ENCODE results near the gene ASB2.

The ASB2 gene

GRCh38 chr14:93977790-93978581, 1.6 kb upstream of the ASB2 start:
- DNase-seq = no peak

- DNase-seq = no peak
These were observed 801 bp upstream of the ASB2 start for GRCh38 chr14:93977171-93977570.

GRCh38 chr14:93975791-93976476, 436 bp downstream of the ASB2 start:
- no peak for DNase-seq

DNA sequence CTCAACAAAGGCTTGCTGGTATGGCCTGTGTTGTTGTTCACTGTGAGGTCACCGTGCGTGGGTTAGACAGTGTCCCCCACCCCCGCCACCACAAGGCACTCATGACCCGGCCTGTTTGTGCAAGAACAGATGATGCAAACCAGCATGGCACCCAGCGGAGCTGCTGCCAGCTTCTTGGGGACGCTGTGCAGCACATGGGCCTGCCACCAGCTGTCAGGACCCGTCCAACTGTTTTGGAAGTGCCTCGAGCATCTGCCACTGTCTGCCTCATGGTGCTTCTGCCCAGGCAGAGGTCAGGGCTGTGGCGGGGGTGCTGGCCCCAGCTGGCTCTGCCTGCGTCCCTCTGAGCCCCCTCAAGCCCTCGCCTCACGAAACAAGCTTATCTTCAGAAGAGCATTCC, 1.5 kb downstream of the ASB2 start:
- DNase-seq = no peak

- DNase-seq = no peak
These were observed 2.1 kb downstream of the ASB2 start for GRCh38 chr14:93974299-93974698.

GRCh38 chr14:93973607-93974006, 2.8 kb downstream of the ASB2 start:
- DNase-seq = no peak

GRCh38 chr14:93972618-93973205, 3.7 kb downstream of the ASB2 start:
- DNase-seq = no peak

DNA sequence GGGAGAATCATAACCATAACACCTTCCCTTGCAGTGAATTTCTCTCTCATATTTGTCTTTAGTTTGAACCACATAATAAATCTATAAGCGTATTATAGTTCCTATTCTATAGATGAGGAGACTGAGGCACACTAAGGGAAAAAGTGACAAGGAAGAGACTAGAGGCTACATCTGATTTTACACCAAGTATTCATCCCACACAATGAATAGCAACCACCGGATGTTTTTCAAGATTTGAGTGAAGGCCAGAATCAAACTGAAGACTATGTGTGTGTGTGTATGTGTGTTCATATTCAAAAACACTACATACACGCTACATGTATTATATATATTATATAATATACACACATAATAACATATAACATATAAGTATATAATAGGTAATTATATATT, 4.7 kb downstream of the ASB2 start:
- DNase-seq = no peak

DNA sequence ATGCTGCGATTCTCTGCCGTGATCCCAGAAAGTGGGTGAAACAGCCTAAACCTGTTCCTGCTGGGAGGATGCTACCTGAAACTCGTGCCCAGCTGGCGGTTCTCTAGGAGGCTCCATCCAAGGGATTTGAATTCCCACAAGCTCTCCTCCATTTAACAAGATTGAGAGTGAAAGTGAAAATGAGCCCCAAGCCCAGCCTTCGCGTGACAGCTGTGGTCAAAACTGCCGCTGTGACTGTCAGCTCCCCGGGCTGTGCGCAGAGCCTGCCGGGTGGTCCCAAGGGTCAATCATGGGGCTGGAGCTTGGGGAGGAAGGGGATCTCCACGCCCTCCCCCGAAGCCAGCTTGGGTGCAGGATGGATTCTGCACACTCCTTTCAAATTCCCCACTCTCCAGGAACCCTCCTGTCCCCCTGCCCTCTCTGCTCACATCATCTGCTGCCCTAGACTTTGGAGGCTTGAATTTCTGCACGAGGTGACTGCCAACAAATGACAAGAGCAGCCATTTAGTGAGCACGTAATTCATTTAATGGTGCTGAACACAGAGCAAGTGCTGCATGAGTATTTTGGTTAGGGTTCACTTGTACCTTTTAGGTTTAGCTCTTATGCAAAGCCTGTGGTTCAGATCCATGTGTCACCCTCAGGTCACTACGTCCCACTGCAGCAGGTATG, 5.3 kb downstream of the ASB2 start:
- no peak for DNase-seq

DNA sequence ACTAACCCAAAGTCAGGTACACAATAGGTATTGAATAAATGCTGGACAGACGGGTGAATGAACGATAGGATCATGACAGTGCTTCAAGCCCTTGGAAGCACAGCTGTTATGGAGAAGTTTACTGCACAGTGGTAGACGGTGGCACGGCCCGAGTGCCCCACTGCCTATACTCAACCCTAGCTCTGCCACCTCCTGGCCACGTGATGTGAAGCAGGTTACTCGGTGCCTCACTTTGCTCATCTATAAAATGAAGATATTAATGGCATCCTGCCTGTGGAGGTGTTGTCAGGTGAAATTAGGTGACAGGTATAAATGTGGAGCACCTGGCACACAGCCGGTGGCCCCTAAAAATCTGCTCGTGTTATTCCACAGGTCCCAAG, 5.8 kb downstream of the ASB2 start:
- peak; percentile 8 for DNase-seq

DNA sequence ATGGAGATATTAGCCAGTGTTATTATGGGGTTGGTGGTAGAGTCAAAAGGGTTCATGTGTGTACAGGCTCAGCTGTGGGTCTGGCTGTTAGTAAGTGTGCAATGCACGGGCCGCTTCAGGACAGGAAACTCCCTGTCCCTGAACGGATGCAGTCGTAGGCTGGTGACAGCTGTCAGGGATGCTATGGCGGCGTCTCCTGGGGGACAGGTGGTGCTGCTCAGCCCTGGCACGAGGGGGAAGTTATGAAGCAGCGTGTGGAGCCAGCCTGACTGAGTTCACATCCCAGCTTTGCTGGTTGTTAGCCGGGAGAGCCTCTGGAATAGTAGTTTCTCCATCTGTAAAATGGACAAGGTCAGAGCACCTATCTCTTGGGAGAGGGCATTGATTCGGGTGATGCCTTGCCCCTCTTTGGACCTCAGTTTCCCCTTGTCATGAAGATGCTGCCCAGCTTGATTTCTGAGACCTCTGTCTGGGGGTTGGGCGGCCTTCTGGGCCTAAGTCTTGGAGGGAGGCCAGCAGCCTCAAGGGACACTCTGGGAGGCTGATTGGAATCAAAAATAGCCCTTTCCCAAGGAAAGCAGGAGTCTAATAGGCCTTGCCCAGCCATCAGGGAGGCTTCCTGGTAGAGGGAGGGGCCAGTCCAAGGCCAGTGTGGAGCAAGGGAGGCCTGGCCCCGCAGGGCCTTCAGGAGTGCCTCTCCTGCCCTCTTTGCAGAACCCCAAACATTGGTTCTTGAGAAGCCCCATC, 7.1 kb downstream of the ASB2 start:
- no peak for DNase-seq

- no peak for DNase-seq
These were observed 8.6 kb downstream of the ASB2 start for GRCh38 chr14:93967637-93968250.

GRCh38 chr14:93965946-93966474, 10.4 kb downstream of the ASB2 start:
- DNase-seq = no peak

- DNase-seq = no peak
These were observed 11.0 kb downstream of the ASB2 start for GRCh38 chr14:93965287-93965821.

DNA sequence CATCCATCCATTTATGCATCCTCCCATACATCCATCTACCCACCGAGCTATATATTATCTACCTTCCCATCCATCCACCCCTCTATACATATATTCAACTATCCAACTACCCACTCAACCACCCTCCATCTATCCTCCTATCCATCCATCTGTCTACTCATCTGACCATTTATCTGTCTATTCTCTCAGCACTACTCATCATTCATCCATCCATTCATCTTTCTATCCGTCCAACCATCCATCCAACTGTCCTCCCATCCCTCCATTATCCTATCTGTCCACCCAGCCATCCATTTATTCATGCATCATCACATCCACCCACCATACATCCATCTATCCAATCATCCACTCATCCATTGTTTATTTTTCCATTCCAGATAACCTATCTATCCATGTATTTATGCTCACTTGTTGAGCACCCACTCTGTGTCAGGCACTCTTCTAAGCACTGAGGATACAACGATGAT, 11.5 kb downstream of the ASB2 start:
- no peak for DNase-seq

DNA sequence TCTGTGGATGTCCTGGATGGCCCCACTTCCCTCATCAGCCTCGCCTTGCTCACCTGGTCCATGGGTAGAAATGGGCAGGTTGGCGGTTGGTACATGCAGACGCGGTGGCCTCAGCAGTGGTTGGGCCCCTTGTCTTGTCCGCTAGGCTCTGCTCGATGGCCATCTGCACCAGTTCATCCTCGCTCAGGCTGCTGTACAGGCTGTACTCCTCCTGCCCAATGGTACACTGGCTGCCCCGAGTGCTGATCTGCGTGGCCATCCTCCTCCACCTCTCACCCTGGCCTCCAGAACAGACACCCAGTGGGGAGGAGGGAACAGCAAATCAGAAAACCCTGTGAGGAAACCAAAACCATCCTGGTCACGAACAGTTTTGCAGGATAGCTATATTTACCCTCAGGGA, 12.1 kb downstream of the ASB2 start:
- no peak for DNase-seq

- no peak for DNase-seq
These were observed 12.7 kb downstream of the ASB2 start for GRCh38 chr14:93963692-93964091.

DNA sequence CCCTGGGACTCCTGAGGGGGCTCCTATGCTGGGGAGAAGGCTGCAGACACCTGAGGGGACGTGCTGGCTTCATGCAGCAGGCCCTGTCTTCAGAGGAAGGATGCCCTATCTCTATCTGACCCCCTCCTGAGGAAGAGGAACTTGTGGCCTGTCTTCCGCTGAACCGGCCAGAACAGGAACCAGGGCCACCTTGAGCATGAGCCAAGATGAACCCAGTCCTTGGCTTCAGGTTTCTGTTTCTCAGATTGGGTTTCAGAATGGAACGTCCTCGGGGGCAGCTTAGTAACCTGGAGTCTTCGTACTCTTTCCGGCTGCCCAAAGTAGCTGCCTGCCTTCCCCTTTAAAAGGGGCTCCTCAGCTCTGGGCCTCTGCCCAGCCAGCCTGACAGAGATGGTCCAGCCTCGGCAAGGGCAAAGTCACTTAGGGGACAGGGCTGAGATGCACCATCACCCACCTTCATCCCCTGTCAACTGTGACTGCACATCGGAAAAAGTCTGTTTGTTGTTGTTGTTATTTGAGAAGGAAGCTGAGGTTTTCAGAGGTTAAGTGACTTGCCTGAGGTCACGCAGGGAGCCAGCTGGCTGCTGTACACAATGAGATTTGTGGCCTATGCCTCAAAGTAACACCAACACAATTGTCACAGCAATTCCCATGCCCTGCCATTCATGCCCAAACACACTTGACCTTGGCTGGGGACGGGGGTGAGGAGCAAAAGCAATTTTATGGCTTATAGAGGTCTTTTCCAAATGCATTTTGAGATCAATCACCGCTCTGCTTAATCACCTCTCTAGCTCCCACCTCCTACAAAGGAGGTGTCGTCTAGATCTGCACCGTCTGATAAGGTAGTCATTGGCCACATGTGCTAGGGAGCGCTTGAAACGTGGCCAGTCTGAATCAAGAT, 13.4 kb downstream of the ASB2 start:
- no peak for DNase-seq

DNA sequence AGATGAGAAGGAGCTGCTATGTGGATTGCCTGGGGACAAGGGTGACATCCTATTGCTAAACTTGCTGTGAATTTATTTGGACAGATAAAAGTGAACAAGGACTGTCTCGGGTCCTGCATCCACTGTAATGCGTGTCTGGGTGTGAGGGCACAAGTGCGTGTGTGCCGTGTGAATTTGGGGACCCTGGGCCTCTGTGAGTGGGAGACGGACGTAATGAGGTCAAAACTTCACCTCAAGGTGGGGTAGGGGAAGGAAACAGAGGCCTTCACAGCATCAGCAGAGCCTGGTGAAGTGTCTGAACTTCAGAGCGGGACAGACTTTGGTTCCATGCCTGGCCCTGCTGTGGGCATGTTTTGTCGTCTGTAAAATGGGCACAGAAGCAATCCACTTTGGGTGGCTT, 14.8 kb downstream of the ASB2 start:
- DNase-seq = no peak

DNA sequence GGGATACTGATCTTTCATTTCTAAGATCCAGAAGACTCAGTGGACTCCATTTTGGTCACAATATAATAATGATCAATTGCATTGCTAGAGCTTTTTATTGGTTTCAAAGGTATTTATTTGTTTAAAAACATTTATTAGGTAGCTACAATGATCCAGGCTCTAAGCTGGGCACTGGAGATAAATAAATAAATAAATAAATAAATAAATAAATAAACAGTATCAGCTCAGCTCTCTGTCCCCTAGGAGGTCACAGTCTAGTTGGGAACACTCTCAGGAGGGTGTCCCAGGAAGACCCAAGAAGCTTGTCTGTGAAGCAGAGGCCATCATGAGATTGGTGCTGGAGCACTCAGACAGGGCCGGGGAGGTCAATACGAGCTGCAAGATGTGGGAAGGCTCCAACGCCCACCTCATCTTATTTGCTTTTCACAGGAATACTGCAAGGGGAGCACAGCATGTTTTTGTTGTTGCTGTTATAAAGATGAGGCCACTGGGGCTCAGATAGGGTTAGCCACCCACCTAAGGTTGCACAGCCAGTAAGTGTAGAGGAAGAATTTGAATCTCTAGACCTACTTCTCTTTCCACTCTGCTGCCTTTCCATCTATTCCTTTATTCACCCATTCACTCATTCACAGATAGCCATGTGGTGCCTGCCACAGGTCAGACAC, 15.5 kb downstream of the ASB2 start:
- DNase-seq = no peak

Data from DMS153 (cell line).